H9 (cell line): ENCODE measurements around the gene P2RY4. TPM values are rescaled to one million over a fixed set of nuclear protein-coding genes. Genes with fewer than 3 reads are reported as not detected.

Source experiments
- DNase-seq: peaks from one replicate; pipeline ENCODE4 v3.0.0-alpha.2; 2017
- H2AFZ ChIP-seq: one replicate; pipeline ENCODE4 v1.6.1; 2013; ENCODE audit warnings: mild to moderate bottlenecking, low read length, control low read depth, moderate library complexity
- H2AK5ac ChIP-seq: 2 replicates; pipeline ENCODE4 v1.6.1; 2013; ENCODE audit warnings: low read length, control low read depth, mixed read lengths; ENCODE audit not compliant: insufficient read length
- H2BK120ac ChIP-seq: one replicate; pipeline ENCODE4 v1.6.1; 2013; ENCODE audit warnings: low read depth, mild to moderate bottlenecking, low read length, control low read depth, inconsistent platforms; ENCODE audit not compliant: poor library complexity, severe bottlenecking
- H2BK12ac ChIP-seq: 2 replicates; pipeline ENCODE4 v1.6.1; 2013; ENCODE audit warnings: low read length, control low read depth, mixed read lengths, low read depth; ENCODE audit not compliant: insufficient read length
- H2BK15ac ChIP-seq: 2 replicates; pipeline ENCODE4 v1.6.1; 2013; ENCODE audit warnings: low read depth, low read length, control low read depth
- H2BK20ac ChIP-seq: one replicate; pipeline ENCODE4 v1.6.1; 2013; ENCODE audit warnings: low read depth, mild to moderate bottlenecking, low read length, control low read depth, inconsistent platforms; ENCODE audit not compliant: poor library complexity, severe bottlenecking
- H2BK5ac ChIP-seq: 2 replicates; pipeline ENCODE4 v1.6.1; 2013; ENCODE audit warnings: low read length, control low read depth, mixed read lengths; ENCODE audit not compliant: insufficient read length
- H3K14ac ChIP-seq: 2 replicates; pipeline ENCODE4 v1.6.1; 2013; ENCODE audit warnings: low read length, control low read depth; ENCODE audit not compliant: insufficient read depth
- H3K18ac ChIP-seq: 2 replicates; pipeline ENCODE4 v1.6.1; 2013; ENCODE audit warnings: low read depth, mild to moderate bottlenecking, mixed read lengths, low read length, control low read depth; ENCODE audit not compliant: insufficient read length
- H3K23ac ChIP-seq: 2 replicates; pipeline ENCODE4 v1.6.1; 2013; ENCODE audit warnings: low read length, control low read depth, mixed read lengths, low read depth; ENCODE audit not compliant: insufficient read length
- H3K23me2 ChIP-seq: 2 replicates; pipeline ENCODE4 v1.6.1; 2013; ENCODE audit warnings: low read depth, mild to moderate bottlenecking, mixed read lengths, low read length, control low read depth; ENCODE audit not compliant: insufficient read length, poor library complexity, severe bottlenecking
- H3K27ac ChIP-seq: 2 replicates; pipeline ENCODE4 v1.5.1; 2013; ENCODE audit warnings: low read length, control low read depth, mixed read lengths, low read depth; ENCODE audit not compliant: insufficient read length
- H3K27me3 ChIP-seq: 2 replicates; pipeline ENCODE4 v1.6.1; 2013; ENCODE audit warnings: low read length, control low read depth, inconsistent platforms; ENCODE audit not compliant: insufficient read depth
- H3K4ac ChIP-seq: 2 replicates; pipeline ENCODE4 v1.6.1; 2013; ENCODE audit warnings: low read depth, mild to moderate bottlenecking, control low read depth, inconsistent platforms, low read length, moderate library complexity
- H3K4me1 ChIP-seq: 2 replicates; pipeline ENCODE4 v1.6.1; 2013; ENCODE audit warnings: low read length, control low read depth, inconsistent platforms; ENCODE audit not compliant: insufficient read depth
- H3K4me2 ChIP-seq: 2 replicates; pipeline ENCODE4 v1.6.1; 2013; ENCODE audit warnings: low read length, control low read depth, mixed read lengths; ENCODE audit not compliant: insufficient read length, insufficient read depth
- H3K56ac ChIP-seq: 2 replicates; pipeline ENCODE4 v1.6.1; 2013; ENCODE audit warnings: low read depth, mild to moderate bottlenecking, mixed read lengths, low read length, control low read depth; ENCODE audit not compliant: insufficient read length
- H3K79me1 ChIP-seq: 2 replicates; pipeline ENCODE4 v1.6.1; 2013; ENCODE audit warnings: low read depth, mild to moderate bottlenecking, moderate library complexity, low read length, control low read depth, inconsistent platforms; ENCODE audit not compliant: insufficient read depth, poor library complexity, severe bottlenecking
- H3K79me2 ChIP-seq: 2 replicates; pipeline ENCODE4 v1.6.1; 2013; ENCODE audit warnings: low read length, control low read depth, inconsistent platforms; ENCODE audit not compliant: insufficient read depth
- H3K9ac ChIP-seq: 2 replicates; pipeline ENCODE4 v1.6.1; 2013; ENCODE audit warnings: low read length, control low read depth, mixed read lengths; ENCODE audit not compliant: insufficient read length; ENCODE audit errors: extremely low read depth
- H3K9me3 ChIP-seq: one replicate; pipeline ENCODE4 v1.6.1; 2013; ENCODE audit warnings: low read depth, low read length, inconsistent platforms; ENCODE audit not compliant: control insufficient read depth
- H3T11ph ChIP-seq: one replicate; pipeline ENCODE4 v1.6.1; 2013; ENCODE audit warnings: mild to moderate bottlenecking, low read length, control low read depth, inconsistent platforms
- H4K20me1 ChIP-seq: one replicate; pipeline ENCODE4 v1.6.1; 2013; ENCODE audit not compliant: control insufficient read depth, insufficient read length, insufficient read depth
- H4K5ac ChIP-seq: 2 replicates; pipeline ENCODE4 v1.6.1; 2013; ENCODE audit warnings: low read depth, mild to moderate bottlenecking, mixed read lengths, low read length, control low read depth; ENCODE audit not compliant: insufficient read length
- H4K8ac ChIP-seq: replicated peaks from 2 replicates; pipeline ENCODE4 v1.6.1; 2013; ENCODE audit warnings: low read length, control low read depth, mixed read lengths, low read depth; ENCODE audit not compliant: insufficient read length
- H4K91ac ChIP-seq: 2 replicates; pipeline ENCODE4 v1.6.1; 2013; ENCODE audit warnings: low read depth, mild to moderate bottlenecking, moderate library complexity, mixed read lengths, low read length, control low read depth; ENCODE audit not compliant: insufficient read length
- H3K27ac Mint-ChIP-seq, 3 experiments: 2 replicates in 2 of 3; 3 replicates in 1 of 3; pipeline ENCODE4 v1.8.0; 2020 to 2021; ENCODE audit warnings: mixed read lengths in 3 of 3, mild to moderate bottlenecking in 1 of 3, moderate library complexity in 1 of 3
- H3K27me3 Mint-ChIP-seq: 2 replicates; pipeline ENCODE4 v1.8.0; 2021; ENCODE audit warnings: low read depth, mild to moderate bottlenecking, moderate library complexity, mixed read lengths
- H3K36me3 Mint-ChIP-seq, 3 experiments: 2 replicates in 2 of 3; 3 replicates in 1 of 3; pipeline ENCODE4 v1.8.0; 2020 to 2021; ENCODE audit warnings: low read depth in 3 of 3, mixed read lengths in 3 of 3; ENCODE audit not compliant: insufficient read depth in 1 of 3
- H3K4me1 Mint-ChIP-seq, 2 experiments: 2 replicates each; pipeline ENCODE4 v1.8.0; 2020; ENCODE audit warnings: mixed read lengths in 2 of 2
- H3K4me3 Mint-ChIP-seq, 2 experiments: 2 replicates in 1 of 2; 3 replicates in 1 of 2; pipeline ENCODE4 v1.8.0; 2020 to 2021; ENCODE audit warnings: mild to moderate bottlenecking in 2 of 2, mixed read lengths in 2 of 2, moderate library complexity in 1 of 2
- H3K9me3 Mint-ChIP-seq, 2 experiments: 2 replicates in 1 of 2; 3 replicates in 1 of 2; pipeline ENCODE4 v1.8.0; 2020; ENCODE audit warnings: mild to moderate bottlenecking in 2 of 2, mixed read lengths in 2 of 2, moderate library complexity in 1 of 2
- WGBS: extraction: QIAGEN DNeasy Blood & Tissue Kit; methylation state at CpG from one replicate; pipeline ENCODE4 v1.1.7; 2013; ENCODE audit warnings: missing lambda C conversion rate, low lambda C conversion rate, mixed read lengths; ENCODE audit not compliant: insufficient read length; ENCODE audit errors: extremely low coverage; 5-methylcytosine and 5-hydroxymethylcytosine counted together
- total RNA-seq: library from RNA; stranded (reverse); gene quantifications from 2 replicates; pipeline ENCODE4 v1.2.1, GENCODE V29; 2021
- TF ChIP-seq, protein P1 (sequence below): fragments of 200-600 bp; sonication (generic); conservative IDR thresholded peaks from 3 replicates; pipeline ENCODE4 v1.8.0; 2021; ENCODE audit warnings: antibody characterized with exemption, mild to moderate bottlenecking

P2RY4 gene
- total RNA-seq, 1 experiment from 2014 or later: not detected

DNA sequence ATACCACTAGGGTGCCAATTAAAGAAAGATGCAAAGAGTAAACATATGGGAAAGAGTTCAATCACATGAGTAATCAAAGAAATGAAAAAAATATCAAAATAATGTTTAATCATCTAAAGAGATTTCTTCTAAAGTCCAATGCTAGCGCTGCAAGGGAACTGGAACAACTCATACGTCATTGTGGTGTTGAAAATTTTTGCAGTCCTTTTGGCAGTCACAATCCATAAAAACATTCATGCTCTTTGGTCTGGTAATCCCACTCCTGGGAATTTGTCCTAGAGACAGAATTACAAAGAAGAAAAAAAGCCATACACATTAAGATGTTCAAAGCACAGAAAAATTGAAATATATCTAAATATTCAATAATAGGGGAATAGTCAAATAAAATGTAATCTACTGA lies 4.6 kb downstream of the P2RY4 start:
- no peaks in the 10 kb centered on the region for H3K79me1 ChIP-seq
- no peaks in the 10 kb centered on the region for H3K27me3 Mint-ChIP-seq
- no peaks in the 10 kb centered on the region for H3K23me2 ChIP-seq
- no peak overlapping the region for H3K56ac ChIP-seq
- H4K20me1 ChIP-seq: no peaks in the 10 kb centered on the region
- no peak overlapping the region for H3K4me3 Mint-ChIP-seq
- H2BK120ac ChIP-seq: no peak overlapping the region
- TF ChIP-seq, protein P1, sequence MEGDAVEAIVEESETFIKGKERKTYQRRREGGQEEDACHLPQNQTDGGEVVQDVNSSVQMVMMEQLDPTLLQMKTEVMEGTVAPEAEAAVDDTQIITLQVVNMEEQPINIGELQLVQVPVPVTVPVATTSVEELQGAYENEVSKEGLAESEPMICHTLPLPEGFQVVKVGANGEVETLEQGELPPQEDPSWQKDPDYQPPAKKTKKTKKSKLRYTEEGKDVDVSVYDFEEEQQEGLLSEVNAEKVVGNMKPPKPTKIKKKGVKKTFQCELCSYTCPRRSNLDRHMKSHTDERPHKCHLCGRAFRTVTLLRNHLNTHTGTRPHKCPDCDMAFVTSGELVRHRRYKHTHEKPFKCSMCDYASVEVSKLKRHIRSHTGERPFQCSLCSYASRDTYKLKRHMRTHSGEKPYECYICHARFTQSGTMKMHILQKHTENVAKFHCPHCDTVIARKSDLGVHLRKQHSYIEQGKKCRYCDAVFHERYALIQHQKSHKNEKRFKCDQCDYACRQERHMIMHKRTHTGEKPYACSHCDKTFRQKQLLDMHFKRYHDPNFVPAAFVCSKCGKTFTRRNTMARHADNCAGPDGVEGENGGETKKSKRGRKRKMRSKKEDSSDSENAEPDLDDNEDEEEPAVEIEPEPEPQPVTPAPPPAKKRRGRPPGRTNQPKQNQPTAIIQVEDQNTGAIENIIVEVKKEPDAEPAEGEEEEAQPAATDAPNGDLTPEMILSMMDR: no peak
- no peak overlapping the region for H2AFZ ChIP-seq
- no peak overlapping the region for H3K23ac ChIP-seq
- H3T11ph ChIP-seq: no peak overlapping the region
- no peak overlapping the region for H2BK12ac ChIP-seq
- H3K27me3 ChIP-seq: no peaks in the 10 kb centered on the region
- no peak overlapping the region for H3K18ac ChIP-seq
- H3K9me3 Mint-ChIP-seq: peaks cover 72 to 80% of the 10 kb centered on the region in 2 experiments
- no peaks in the 10 kb centered on the region for H3K4me1 ChIP-seq
- peaks cover 10 to 13% of the 10 kb centered on the region in 2 experiments for H3K4me1 Mint-ChIP-seq
- WGBS: no CpG with 5 or more reads among the region's 2 CpGs
- no peak overlapping the region for H4K5ac ChIP-seq
- H3K14ac ChIP-seq: no peak overlapping the region
- H3K9me3 ChIP-seq: peaks cover 44% of the 10 kb centered on the region
- H2AK5ac ChIP-seq: no peak overlapping the region
- H2BK20ac ChIP-seq: no peak overlapping the region
- no peak overlapping the region for H3K9ac ChIP-seq
- no peak overlapping the region for H4K91ac ChIP-seq
- H4K8ac ChIP-seq: no peak overlapping the region
- no peak overlapping the region for H3K4me2 ChIP-seq
- H2BK5ac ChIP-seq: no peak overlapping the region
- no peak overlapping the region for H2BK15ac ChIP-seq
- H3K4ac ChIP-seq: no peak overlapping the region
- no peaks in the 10 kb centered on the region for H3K79me2 ChIP-seq
- H3K36me3 Mint-ChIP-seq: peaks cover 0 to 5% (median 4%) of the 10 kb centered on the region in 3 experiments; a peak in 3 of 7 replicates
- H3K27ac Mint-ChIP-seq: no peak overlapping the region
- no peak overlapping the region for H3K27ac ChIP-seq
- DNase-seq: no peak
